SU-DHL-6 (cell line): ENCODE data around the gene C22orf15.

Source experiments
- H2AFZ ChIP-seq: fragments of 200-600 bp; sonication (generic); 2 replicates; pipeline ENCODE4 v1.6.1; 2014; ENCODE audit warnings: low read depth, mild to moderate bottlenecking, moderate library complexity, mixed read lengths, antibody characterized with exemption, low read length; ENCODE audit not compliant: severe bottlenecking
- H3F3A ChIP-seq: fragments of 200-600 bp; shearing (Covaris generic); 2 replicates; pipeline ENCODE4 v1.6.0; 2016; ENCODE audit warnings: antibody characterized with exemption, mild to moderate bottlenecking; ENCODE audit not compliant: insufficient read depth
- H3K27ac ChIP-seq: fragments of 200-600 bp; sonication (generic); 2 replicates; pipeline ENCODE4 v1.5.1; 2016; ENCODE audit warnings: low read depth, mild to moderate bottlenecking, low read length, moderate library complexity, mixed read lengths
- H3K27me3 ChIP-seq: fragments of 200-600 bp; sonication (generic), shearing (Covaris generic); 2 replicates; pipeline ENCODE4 v1.6.0; 2014; ENCODE audit warnings: mild to moderate bottlenecking, low read length
- H3K36me3 ChIP-seq: fragments of 200-600 bp; sonication (generic); 2 replicates; pipeline ENCODE4 v1.6.1; 2014; ENCODE audit warnings: mild to moderate bottlenecking, low read length, mixed read lengths
- H3K4me2 ChIP-seq: fragments of 300-600, 200-600 bp; shearing (Covaris generic), sonication (generic); 2 replicates; pipeline ENCODE4 v1.6.0; 2014; ENCODE audit warnings: low read length, low read depth, mild to moderate bottlenecking; ENCODE audit not compliant: poor library complexity, severe bottlenecking
- H3K4me3 ChIP-seq: fragments of 200-600 bp; sonication (generic); 2 replicates; pipeline ENCODE4 v1.5.1; 2014; ENCODE audit warnings: antibody characterized with exemption, low read length, mild to moderate bottlenecking, mixed read lengths; ENCODE audit not compliant: insufficient read depth, poor library complexity, severe bottlenecking
- H3K79me2 ChIP-seq: fragments of 200-600 bp; sonication (generic); 2 replicates; pipeline ENCODE4 v1.6.1; 2014; ENCODE audit warnings: mild to moderate bottlenecking, low read length, moderate library complexity; ENCODE audit not compliant: insufficient read depth
- H3K9ac ChIP-seq: fragments of 200-600 bp; sonication (generic); 2 replicates; pipeline ENCODE4 v1.7.0; 2014; ENCODE audit warnings: mild to moderate bottlenecking, low read length
- H3K9me2 ChIP-seq: fragments of 200-600 bp; sonication (generic); replicated peaks from 2 replicates; pipeline ENCODE4 v1.6.1; 2014; ENCODE audit warnings: low read length; ENCODE audit not compliant: insufficient read depth
- H3K9me3 ChIP-seq: fragments of 200-600 bp; sonication (generic); 2 replicates; pipeline ENCODE4 v1.6.1; 2014; ENCODE audit warnings: low read length, mixed read lengths; ENCODE audit not compliant: insufficient read depth
- H4K20me1 ChIP-seq: fragments of 200-600 bp; sonication (generic); 2 replicates; pipeline ENCODE4 v1.6.1; 2014; ENCODE audit warnings: low read depth, mild to moderate bottlenecking, antibody characterized with exemption, low read length, moderate library complexity, mixed read lengths
- EZH2phosphoT487 ChIP-seq: fragments of 200-600 bp; sonication (generic), shearing (Covaris generic); conservative IDR thresholded peaks from 2 replicates; pipeline ENCODE4 v1.6.1; 2018; ENCODE audit warnings: mild to moderate bottlenecking, antibody characterized with exemption, low read length, moderate library complexity, mixed read lengths
- TF ChIP-seq, protein P1 (sequence below): fragments of 200-600 bp; sonication (generic); IDR thresholded peaks from one replicate; pipeline ENCODE4 v1.5.1; 2017; ENCODE audit warnings: antibody characterized with exemption, mild to moderate bottlenecking, low read length, moderate library complexity; ENCODE audit not compliant: insufficient read depth, poor library complexity, severe bottlenecking

Gene C22orf15

DNA sequence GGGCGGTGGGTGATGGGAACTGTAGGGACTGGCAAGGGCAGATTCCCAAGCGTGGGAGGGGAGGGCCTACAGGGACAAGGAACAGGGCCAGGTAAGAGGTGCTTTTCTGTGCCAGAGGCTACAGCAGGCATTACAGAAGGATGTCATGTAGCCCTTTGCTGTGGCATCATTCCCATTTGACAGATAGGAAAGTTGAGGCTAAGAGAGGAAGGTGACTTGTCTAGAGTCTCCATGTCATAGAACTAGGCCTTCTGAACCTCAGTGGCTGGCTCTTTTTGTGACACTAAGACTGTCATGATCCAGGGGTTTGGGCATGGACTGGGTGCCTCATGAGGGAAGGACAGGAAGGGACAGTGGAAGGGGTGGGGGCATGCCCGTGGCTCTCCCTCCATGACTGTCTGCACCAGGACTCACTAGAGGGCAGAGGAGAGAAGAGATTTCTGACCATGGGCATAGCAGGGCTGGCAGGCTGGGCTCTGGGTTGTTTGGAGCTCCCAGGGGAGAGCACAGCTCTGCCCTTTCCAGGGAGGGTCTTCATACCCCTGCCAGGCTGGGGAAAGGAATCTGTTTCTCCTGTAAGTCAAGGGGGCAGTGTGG lies 13.1 kb downstream of the C22orf15 start:
- Histone ChIP-seq H3K79me2 (no peaks in the 10 kb centered on the region), H3K27me3 (no peaks in the 10 kb centered on the region), H3K9me2 (no peaks in the 10 kb centered on the region), H3K27ac (no peak overlapping the region), H4K20me1 (no peaks in the 10 kb centered on the region), H3K4me3 (no peak overlapping the region), H3F3A (peaks cover 4% of the 10 kb centered on the region; the same call in 1 of the 2 replicates), H3K36me3 (no peaks in the 10 kb centered on the region), H3K9me3 (no peaks in the 10 kb centered on the region), H3K4me2 (no peak overlapping the region), H2AFZ (no peak overlapping the region), H3K9ac (no peak overlapping the region)
- TF ChIP-seq, protein P1, sequence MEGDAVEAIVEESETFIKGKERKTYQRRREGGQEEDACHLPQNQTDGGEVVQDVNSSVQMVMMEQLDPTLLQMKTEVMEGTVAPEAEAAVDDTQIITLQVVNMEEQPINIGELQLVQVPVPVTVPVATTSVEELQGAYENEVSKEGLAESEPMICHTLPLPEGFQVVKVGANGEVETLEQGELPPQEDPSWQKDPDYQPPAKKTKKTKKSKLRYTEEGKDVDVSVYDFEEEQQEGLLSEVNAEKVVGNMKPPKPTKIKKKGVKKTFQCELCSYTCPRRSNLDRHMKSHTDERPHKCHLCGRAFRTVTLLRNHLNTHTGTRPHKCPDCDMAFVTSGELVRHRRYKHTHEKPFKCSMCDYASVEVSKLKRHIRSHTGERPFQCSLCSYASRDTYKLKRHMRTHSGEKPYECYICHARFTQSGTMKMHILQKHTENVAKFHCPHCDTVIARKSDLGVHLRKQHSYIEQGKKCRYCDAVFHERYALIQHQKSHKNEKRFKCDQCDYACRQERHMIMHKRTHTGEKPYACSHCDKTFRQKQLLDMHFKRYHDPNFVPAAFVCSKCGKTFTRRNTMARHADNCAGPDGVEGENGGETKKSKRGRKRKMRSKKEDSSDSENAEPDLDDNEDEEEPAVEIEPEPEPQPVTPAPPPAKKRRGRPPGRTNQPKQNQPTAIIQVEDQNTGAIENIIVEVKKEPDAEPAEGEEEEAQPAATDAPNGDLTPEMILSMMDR = no peak
- no peak for TF ChIP-seq EZH2phosphoT487

DNA sequence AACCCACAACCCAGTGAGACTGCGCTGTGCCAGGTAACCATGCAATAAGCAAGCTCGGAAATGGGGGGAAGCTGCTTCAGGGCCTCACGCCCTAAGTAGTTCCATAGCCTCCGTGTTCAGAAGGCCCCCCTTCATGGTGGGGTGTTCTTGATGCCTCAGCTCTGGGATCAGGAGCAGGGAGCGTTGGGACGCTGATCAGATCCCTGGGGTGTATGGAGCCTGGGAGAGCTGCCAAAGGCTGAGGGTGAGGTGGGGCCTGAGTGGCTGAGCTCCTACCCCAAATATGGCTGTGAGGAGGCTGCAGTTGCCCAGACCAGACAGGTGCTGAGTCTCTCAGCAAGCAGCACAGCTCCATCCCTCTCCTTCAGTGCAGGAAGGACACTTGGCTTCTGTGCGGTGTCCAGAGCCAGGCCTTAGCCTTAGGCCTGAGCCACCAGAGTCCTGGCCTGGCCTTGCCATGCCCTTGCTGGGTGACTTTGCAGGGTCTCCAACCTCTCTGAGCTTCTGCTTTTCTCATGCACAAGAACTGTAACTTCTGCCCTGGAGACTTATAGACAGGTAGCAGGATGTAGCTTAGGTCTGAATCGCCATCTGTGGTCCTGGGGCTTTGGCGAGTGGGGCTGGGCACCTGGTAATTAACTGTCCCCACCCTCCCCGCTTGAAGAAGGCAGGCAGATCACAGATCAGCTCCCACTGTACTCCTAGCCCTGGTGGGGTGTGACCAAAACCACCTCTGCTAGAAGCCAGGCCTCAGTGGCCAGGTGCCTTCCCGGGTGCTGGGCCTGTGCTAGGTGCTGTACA lies 15.2 kb downstream of the C22orf15 start:
- no peak overlapping the region for H2AFZ ChIP-seq
- no peaks in the 10 kb centered on the region for H3K79me2 ChIP-seq
- H3K4me3 ChIP-seq = no peak overlapping the region
- H3K4me2 ChIP-seq = no peak overlapping the region
- H3K9me2 ChIP-seq = no peaks in the 10 kb centered on the region
- H3K27me3 ChIP-seq = no peaks in the 10 kb centered on the region
- no peak overlapping the region for H3K9ac ChIP-seq
- no peaks in the 10 kb centered on the region for H3K9me3 ChIP-seq
- no peaks in the 10 kb centered on the region for H3K36me3 ChIP-seq
- peaks cover 4% of the 10 kb centered on the region; the same call in 1 of the 2 replicates for H3F3A ChIP-seq
- no peaks in the 10 kb centered on the region for H4K20me1 ChIP-seq
- H3K27ac ChIP-seq = no peak overlapping the region
- TF ChIP-seq, protein P1 = no peak
- TF ChIP-seq EZH2phosphoT487 = no peak

DNA sequence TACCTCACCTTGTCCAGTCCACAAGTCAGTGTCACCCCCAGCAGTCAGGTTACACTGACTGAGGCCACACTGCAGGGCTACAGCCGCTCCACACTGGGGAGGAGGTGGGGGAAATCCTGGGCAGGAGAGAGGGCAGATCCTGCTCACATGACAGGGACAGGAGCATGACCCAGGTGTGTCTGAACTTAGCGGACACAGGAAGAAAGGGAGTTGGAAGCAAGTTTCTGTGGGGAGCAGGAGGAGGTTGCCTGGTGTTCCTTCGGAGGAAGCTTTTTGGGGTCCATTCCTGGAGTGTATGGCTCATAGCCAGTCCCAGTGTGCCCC lies 15.7 kb downstream of the C22orf15 start:
- Histone ChIP-seq H3K4me2 (no peak overlapping the region), H3K79me2 (no peaks in the 10 kb centered on the region), H3K27ac (no peak overlapping the region), H3K9me3 (no peaks in the 10 kb centered on the region), H3K9ac (no peak overlapping the region), H2AFZ (no peak overlapping the region), H3F3A (no peaks in the 10 kb centered on the region), H3K4me3 (no peak overlapping the region), H3K36me3 (no peaks in the 10 kb centered on the region), H3K9me2 (no peaks in the 10 kb centered on the region), H4K20me1 (no peaks in the 10 kb centered on the region), H3K27me3 (no peaks in the 10 kb centered on the region)
- no peak for TF ChIP-seq EZH2phosphoT487
- TF ChIP-seq, protein P1 = no peak
